GM10248 (cell line): ENCODE data around the gene HCAR1.
"Not testable (repeated sequence)": the region's sequence is repeated elsewhere in the genome, so short reads cannot be mapped to it uniquely, and the experiment has no call there.

Experiments
- CTCF ChIA-PET: fragments of 300-600 bp; sonication (Branson Sonifier 250); formaldehyde crosslinking; extraction: SDS; loops from one replicate; lab custom pipeline; 2021; ENCODE audit warnings: antibody characterized with exemption; lab: Yijun Ruan, JAX
- POLR2A ChIA-PET: fragments of 350-650 bp; sonication (Branson Sonifier 250); formaldehyde crosslinking; extraction: SDS; loops from one replicate; lab custom pipeline; 2020; ENCODE audit warnings: antibody characterized with exemption; lab: Yijun Ruan, JAX
- DNase-seq: peaks from one replicate; pipeline ENCODE4 v3.0.0; 2012; ENCODE audit errors: extremely low spot score
- TF ChIP-seq, protein P1 (sequence below): IDR thresholded peaks from 2 replicates; pipeline ENCODE4 v1.5.1; 2012; ENCODE audit warnings: mild to moderate bottlenecking, low read depth; ENCODE audit errors: extremely low read depth, missing control alignments, control extremely low read depth

Gene HCAR1

DNA sequence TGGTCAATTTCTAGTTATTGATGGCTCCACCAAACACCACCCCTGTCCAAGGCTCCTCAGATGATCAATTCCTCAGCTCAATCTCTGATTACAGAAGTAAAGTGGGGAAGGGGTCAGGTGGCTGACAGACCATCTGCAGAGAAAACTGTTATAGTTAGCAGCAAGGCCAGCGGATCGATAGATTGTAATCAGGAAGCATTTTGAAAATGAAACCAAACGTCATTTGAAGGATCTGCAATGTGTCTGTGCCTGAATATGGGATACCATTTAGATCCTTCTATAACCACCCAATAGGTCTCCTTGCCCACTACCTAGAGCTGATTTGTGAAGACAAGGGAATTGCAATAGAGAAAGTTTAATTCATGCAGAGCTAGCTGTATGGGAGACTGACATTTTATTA, 39.1 kb downstream of the HCAR1 start:
- TF ChIP-seq, protein P1, sequence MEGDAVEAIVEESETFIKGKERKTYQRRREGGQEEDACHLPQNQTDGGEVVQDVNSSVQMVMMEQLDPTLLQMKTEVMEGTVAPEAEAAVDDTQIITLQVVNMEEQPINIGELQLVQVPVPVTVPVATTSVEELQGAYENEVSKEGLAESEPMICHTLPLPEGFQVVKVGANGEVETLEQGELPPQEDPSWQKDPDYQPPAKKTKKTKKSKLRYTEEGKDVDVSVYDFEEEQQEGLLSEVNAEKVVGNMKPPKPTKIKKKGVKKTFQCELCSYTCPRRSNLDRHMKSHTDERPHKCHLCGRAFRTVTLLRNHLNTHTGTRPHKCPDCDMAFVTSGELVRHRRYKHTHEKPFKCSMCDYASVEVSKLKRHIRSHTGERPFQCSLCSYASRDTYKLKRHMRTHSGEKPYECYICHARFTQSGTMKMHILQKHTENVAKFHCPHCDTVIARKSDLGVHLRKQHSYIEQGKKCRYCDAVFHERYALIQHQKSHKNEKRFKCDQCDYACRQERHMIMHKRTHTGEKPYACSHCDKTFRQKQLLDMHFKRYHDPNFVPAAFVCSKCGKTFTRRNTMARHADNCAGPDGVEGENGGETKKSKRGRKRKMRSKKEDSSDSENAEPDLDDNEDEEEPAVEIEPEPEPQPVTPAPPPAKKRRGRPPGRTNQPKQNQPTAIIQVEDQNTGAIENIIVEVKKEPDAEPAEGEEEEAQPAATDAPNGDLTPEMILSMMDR, result no peak
- CTCF ChIA-PET, result interaction anchor here (1.0 to 2.0 kb wide), 3 partner anchors 12 to 261 kb away, joined by 3 to 5 read pairs (median 3); no protein-coding TSS in a partner anchor
- POLR2A ChIA-PET, result no interaction called here
- no peak for DNase-seq

DNA sequence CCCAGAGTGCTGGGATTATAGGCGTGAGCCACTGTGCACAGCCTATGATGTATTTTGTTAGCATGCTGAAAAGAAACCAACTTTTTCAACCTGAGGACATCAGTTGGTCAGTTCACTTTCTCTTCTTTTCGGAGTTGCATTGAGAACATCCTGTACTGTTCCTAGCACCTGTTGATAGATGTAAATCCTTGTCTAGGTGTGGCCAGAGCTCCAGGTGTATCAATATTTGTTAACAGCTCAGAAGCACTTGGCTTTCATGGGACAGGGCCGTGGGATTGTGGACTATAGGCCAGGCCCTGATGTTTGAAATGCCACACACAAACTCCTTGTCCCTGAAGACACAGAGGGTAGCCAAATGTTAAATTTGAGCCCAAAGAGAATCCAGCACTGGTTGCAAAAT, 42.4 kb downstream of the HCAR1 start:
- POLR2A ChIA-PET, result no interaction called here
- CTCF ChIA-PET, result interaction anchor here (0.8 to 1.1 kb wide), 4 partner anchors 17 to 128 kb away, joined by 3 read pairs; no protein-coding TSS in a partner anchor
- TF ChIP-seq, protein P1, result no peak
- no peak for DNase-seq

DNA sequence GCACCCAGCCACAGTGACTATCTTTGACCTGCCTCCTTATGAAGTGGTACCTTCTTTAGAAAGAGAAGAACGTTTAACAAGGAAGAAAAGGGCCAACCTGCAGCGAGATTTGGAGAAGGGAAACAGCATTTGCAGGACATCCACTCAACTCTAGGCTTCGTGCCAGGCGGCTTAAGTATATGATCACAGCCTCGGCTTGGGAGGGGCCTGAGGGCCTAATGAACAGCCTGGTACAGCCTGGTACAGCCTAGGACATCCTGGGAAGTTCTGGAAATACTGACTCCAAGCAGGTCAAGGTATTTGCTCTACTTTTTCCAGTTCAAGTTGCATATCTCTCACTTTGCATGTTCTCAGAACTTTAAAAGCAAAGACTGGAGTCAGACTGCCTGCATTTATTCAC, 43.6 kb downstream of the HCAR1 start:
- TF ChIP-seq, protein P1, result no peak
- ChIA-PET POLR2A (no interaction called here), CTCF (interaction anchor here (1.1 kb wide), 1 partner anchor 32 kb away, joined by 3 read pairs; no protein-coding TSS in a partner anchor)
- DNase-seq, result no peak

DNA sequence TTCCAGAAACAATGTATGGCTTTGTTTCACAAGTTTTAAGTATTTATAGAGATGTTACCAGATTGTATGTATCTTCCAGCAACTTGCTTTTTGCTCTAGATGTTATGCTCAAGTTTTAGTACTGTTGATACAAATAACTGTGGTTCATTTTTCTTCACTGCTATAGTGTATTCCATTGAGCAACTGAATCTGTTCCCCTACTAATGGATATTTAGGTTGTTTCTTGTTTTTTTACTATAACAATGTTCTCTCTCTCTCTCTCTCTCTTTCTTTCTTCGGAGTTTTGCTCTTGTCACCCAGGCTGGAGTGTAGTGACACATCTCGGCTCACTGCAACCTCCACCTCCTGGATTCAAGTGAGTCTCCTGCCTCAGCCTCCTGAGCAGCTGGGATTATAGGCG, 44.1 kb downstream of the HCAR1 start:
- DNase-seq, result no peak
- TF ChIP-seq, protein P1, result no peak
- POLR2A ChIA-PET, result no interaction called here
- CTCF ChIA-PET, result interaction anchor here (0.9 to 1.2 kb wide), 2 partner anchors 19 to 49 kb away, joined by 3 read pairs; no protein-coding TSS in a partner anchor

DNA sequence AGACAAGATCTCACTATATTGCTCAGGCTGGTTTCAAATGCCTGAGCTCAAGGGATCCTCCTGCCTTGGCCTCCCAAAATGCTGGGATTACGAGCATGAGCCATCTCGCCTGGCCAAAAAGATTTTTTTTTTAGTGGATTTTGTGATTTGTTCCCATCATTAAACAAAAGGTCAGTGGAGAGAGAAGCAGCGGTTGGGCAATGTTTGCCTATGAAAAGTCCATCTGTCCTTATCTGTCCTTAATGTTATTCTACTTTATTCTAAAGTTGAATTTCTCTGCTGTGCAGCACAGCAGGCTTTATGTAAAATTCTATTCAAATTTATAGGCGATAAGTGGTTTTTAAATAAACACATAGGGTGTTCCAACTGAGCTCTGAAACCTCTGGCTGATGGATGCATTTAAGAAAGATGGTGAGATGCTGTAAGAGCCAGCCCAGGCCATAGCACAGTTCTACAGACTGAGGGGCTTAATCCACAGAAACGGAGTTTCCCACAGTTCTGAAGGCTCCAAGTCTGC, 46.3 kb downstream of the HCAR1 start:
- CTCF ChIA-PET, result interaction anchor here (1.2 to 1.3 kb wide), 2 partner anchors 24 to 46 kb away, joined by 3 read pairs; no protein-coding TSS in a partner anchor
- POLR2A ChIA-PET, result no interaction called here
- TF ChIP-seq, protein P1, result no peak
- no peak for DNase-seq

DNA sequence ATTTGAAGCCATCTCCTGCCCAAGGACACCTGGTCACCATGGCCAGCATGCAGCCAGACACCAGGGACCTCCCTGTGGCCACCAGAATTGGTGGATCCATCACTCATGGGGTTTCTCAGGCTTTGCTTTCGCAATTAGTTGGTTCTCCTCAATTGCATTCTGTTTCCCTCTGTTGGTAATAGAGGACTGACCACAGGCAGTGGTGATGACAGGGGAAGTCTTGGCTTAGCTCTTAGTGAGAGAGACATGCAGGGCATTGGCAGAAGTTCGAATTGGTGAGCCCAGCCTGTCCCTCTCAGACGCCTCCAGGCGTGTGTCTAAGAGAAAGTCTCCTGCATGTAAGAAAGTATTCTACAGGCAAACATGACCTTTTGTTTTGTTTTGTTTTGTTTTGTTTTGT, 48.8 kb downstream of the HCAR1 start:
- ChIA-PET CTCF (interaction anchor here (1.0 to 1.5 kb wide), 3 partner anchors 8 to 71 kb away, joined by 4 read pairs; partner anchors contain the start of gene DENR), POLR2A (no interaction called here)
- TF ChIP-seq, protein P1, result no peak
- DNase-seq, result no peak

DNA sequence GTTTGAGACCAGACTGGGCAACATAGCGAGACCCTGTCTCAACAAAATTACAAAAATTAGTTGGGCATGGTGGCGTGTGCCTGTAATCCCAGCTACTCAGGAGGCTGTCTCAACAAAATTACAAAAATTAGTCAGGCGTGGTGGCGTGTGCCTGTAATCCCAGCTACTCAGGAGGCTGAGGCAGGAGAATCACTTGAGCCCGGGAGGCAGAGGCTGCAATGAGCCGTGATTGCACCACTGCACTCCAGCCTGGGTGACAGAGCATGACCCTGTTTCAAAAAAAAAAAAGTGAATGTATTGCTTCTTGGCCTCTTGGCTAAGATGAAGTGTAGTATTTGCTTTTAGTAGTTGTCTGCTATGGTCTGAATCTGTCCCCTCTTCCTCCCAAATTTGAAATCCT, 49.7 kb downstream of the HCAR1 start:
- POLR2A ChIA-PET, DNase-seq: not testable (repeated sequence)
- CTCF ChIA-PET, result interaction anchor here (1.3 to 1.5 kb wide), 2 partner anchors 9 to 72 kb away, joined by 4 read pairs; partner anchors contain the start of gene DENR

DNA sequence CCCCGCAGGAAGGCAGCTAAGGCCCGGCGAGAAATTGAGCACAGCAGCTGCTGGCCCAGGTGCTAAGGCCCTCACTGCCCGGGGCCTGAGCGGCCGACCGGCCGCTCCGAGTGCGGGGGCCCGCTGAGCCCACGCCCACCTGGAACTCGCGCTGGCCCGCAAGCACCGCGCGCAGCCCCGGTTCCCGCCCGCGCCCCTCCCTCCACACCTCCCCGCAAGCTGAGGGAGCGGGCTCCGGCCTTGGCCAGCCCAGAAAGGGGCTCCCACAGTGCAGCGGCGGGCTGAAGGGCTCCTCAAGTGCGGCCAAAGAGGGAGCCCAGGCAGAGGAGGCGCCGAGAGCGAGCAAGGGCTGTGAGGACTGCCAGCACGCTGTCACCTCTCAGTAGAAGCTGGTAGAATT, 53.9 kb downstream of the HCAR1 start:
- CTCF ChIA-PET, result interaction anchor here (1.2 kb wide), 1 partner anchor 39 kb away, joined by 3 read pairs; no protein-coding TSS in a partner anchor
- POLR2A ChIA-PET, DNase-seq: not testable (repeated sequence)
